Neutrophil (primary cell): ENCODE results near the gene EVI5L.

Experiments used
- H3K27ac ChIP-seq: fragments of 200-600 bp; sonication (generic); 2 replicates; pipeline ENCODE4 v1.5.1; 2016; ENCODE audit warnings: mild to moderate bottlenecking, moderate library complexity
- H3K27me3 ChIP-seq: fragments of 200-600 bp; sonication (generic); 2 replicates; pipeline ENCODE4 v1.6.0; 2016; ENCODE audit warnings: mild to moderate bottlenecking
- H3K36me3 ChIP-seq: fragments of 200-600 bp; sonication (generic); 2 replicates; pipeline ENCODE4 v1.5.1; 2017
- H3K4me1 ChIP-seq, 2 experiments: fragments of 200-600 bp in 1 of 2; sonication (generic) in 1 of 2; 1 replicate in 1 of 2; 2 replicates in 1 of 2; pipeline versions ENCODE4 v1.5.1 to v1.6.1; 2013 to 2016; ENCODE audit warnings: low read depth in 1 of 2, low read length in 1 of 2, mild to moderate bottlenecking in 1 of 2, moderate library complexity in 1 of 2; ENCODE audit not compliant: control insufficient read depth in 1 of 2, insufficient read depth in 1 of 2
- H3K4me3 ChIP-seq, 2 experiments: fragments of 200-600 bp in 1 of 2; sonication (generic) in 1 of 2; 1 replicate in 1 of 2; 2 replicates in 1 of 2; pipeline ENCODE4 v1.5.1; 2013 to 2016; ENCODE audit warnings: low read depth in 1 of 2, low read length in 1 of 2, mild to moderate bottlenecking in 1 of 2, moderate library complexity in 1 of 2
- H3K9me3 ChIP-seq: fragments of 200-600 bp; sonication (generic); 2 replicates; pipeline ENCODE4 v1.5.1; 2016
- CTCF ChIP-seq: fragments of 200-600 bp; sonication (generic); IDR thresholded peaks from 2 replicates; pipeline ENCODE4 v1.5.1; 2016; ENCODE audit warnings: antibody characterized with exemption

EVI5L gene

DNA sequence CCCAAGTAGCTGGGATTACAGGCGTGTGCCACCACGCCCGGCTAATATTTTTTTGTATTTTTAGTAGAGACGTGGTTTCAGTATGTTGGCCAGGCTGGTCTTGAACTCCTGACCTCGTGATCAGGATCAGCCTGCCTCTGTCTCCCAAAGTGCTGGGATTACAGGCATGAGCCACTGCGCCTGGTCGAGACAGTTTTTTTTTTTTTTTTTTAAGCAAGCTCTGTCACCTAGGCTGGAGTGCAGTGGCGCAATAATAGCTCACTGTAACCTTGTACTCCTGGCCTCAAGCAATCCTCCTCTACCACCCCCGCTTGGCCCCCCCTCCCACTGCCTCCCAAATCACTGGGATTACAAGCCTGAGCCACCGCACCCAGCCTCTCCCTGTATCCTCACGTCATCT is 67.3 kb downstream of the EVI5L start:
- no peak overlapping the region for H3K27ac ChIP-seq
- peaks cover 3 to 11% of the 10 kb centered on the region in 2 experiments for H3K4me1 ChIP-seq
- TF ChIP-seq CTCF, result no peak
- no peak overlapping the region for H3K4me3 ChIP-seq
- no peaks in the 10 kb centered on the region for H3K36me3 ChIP-seq
- peaks cover 59% of the 10 kb centered on the region for H3K27me3 ChIP-seq
- no peaks in the 10 kb centered on the region for H3K9me3 ChIP-seq

DNA sequence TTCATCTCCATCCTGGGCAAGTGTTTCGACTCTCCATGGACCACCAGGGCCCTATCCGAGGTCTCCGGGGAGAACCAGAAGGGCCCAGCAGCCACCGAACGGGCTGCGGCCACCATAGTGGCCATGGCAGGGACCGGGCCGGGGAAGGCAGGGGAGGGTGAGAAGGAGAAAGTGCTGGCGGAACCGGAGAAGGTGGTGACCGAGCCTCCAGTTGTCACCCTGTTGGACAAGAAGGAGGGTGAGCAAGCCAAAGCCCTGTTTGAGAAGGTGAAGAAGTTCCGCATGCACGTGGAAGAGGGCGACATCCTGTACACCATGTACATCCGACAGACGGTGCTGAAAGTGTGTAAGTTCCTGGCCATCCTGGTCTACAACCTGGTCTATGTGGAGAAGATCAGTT is 68.9 kb downstream of the EVI5L start:
- Histone ChIP-seq H3K4me1 (peaks cover 12 to 20% of the 10 kb centered on the region in 2 experiments), H3K27ac (no peak overlapping the region), H3K36me3 (no peaks in the 10 kb centered on the region), H3K27me3 (peaks cover 50% of the 10 kb centered on the region), H3K9me3 (no peaks in the 10 kb centered on the region), H3K4me3 (no peak overlapping the region)
- TF ChIP-seq CTCF, result no peak

- H3K27ac ChIP-seq, result no peak overlapping the region
- H3K4me1 ChIP-seq, result peaks cover 21 to 28% of the 10 kb centered on the region in 2 experiments
- no peaks in the 10 kb centered on the region for H3K36me3 ChIP-seq
- no peak for TF ChIP-seq CTCF
- peaks cover 41% of the 10 kb centered on the region for H3K27me3 ChIP-seq
- no peak overlapping the region for H3K4me3 ChIP-seq
- H3K9me3 ChIP-seq, result no peaks in the 10 kb centered on the region
Observed at GRCh38 chr19:7899751-7900378, 69.8 kb downstream of the EVI5L start.

- no peak for TF ChIP-seq CTCF
- H3K4me1 ChIP-seq, result peaks cover 26 to 32% of the 10 kb centered on the region in 2 experiments
Observed at GRCh38 chr19:7900401-7900870, 70.4 kb downstream of the EVI5L start.

GRCh38 chr19:7900931-7901330 is 70.9 kb downstream of the EVI5L start:
- H3K9me3 ChIP-seq, result no peaks in the 10 kb centered on the region

More at GRCh38 chr19:7900401-7900870, 70.4 kb downstream of the EVI5L start:
- H3K9me3 ChIP-seq, result no peaks in the 10 kb centered on the region
- H3K36me3 ChIP-seq, result no peaks in the 10 kb centered on the region
- no peak overlapping the region for H3K4me3 ChIP-seq
- peaks cover 37% of the 10 kb centered on the region for H3K27me3 ChIP-seq
- H3K27ac ChIP-seq, result no peak overlapping the region

More at GRCh38 chr19:7900931-7901330, 70.9 kb downstream of the EVI5L start:
- Histone ChIP-seq H3K27ac (no peak overlapping the region), H3K36me3 (peaks cover 3% of the 10 kb centered on the region), H3K4me1 (peaks cover 26 to 32% of the 10 kb centered on the region in 2 experiments), H3K4me3 (no peak overlapping the region), H3K27me3 (peaks cover 37% of the 10 kb centered on the region)
- no peak for TF ChIP-seq CTCF
